Psoas muscle (tissue), 8 donors: Measurements from ENCODE around the gene SERAC1. TPM values are rescaled to one million over a fixed set of nuclear protein-coding genes. Genes with fewer than 3 reads are reported as not detected.

Experiments used
- ATAC-seq, 4 donors: fragments of 200-7000 bp; cut with Tn5 transposase; one replicate each; pipeline ENCODE4 v1.9.1; 2020; ENCODE audit warnings: moderate library complexity in 3 of 4, mild to moderate bottlenecking in 2 of 4
- DNase-seq, 2 donors: peaks; one replicate each; pipeline ENCODE4 v3.0.0-alpha.2; 2020
- H3K27ac ChIP-seq: fragments of 200-600 bp; one replicate; pipeline ENCODE4 v1.8.0; 2022
- H3K27me3 ChIP-seq, 3 donors: fragments of 200-600 bp in 1 of 3; one replicate each; pipeline versions ENCODE4 v1.6.1 to v1.8.0; 2013 to 2022; ENCODE audit warnings: low read length in 2 of 3, mild to moderate bottlenecking in 2 of 3, moderate library complexity in 1 of 3; ENCODE audit not compliant: insufficient read depth in 3 of 3
- H3K36me3 ChIP-seq, 2 donors: fragments of 200-600 bp in 1 of 2; one replicate each; pipeline versions ENCODE4 v1.6.1 to v1.8.0; 2013 to 2022; ENCODE audit warnings: low read depth in 1 of 2, mild to moderate bottlenecking in 1 of 2, moderate library complexity in 1 of 2; ENCODE audit not compliant: insufficient read depth in 1 of 2
- H3K4me1 ChIP-seq: fragments of 200-600 bp; one replicate; pipeline ENCODE4 v1.8.0; 2022
- H3K4me3 ChIP-seq: fragments of 200-600 bp; one replicate; pipeline ENCODE4 v1.8.0; 2022; ENCODE audit warnings: mild to moderate bottlenecking
- H3K9me3 ChIP-seq: fragments of 200-600 bp; one replicate; pipeline ENCODE4 v1.8.0; 2022
- WGBS, 3 donors: extraction: QIAGEN DNeasy Blood & Tissue Kit; methylation state at CpG; one replicate each; pipeline versions ENCODE4 v1.1.6 to v1.1.7; 2013; 5-methylcytosine and 5-hydroxymethylcytosine counted together
- intact Hi-C, 2 donors: fragments of 100-400 bp; cut with DNase I; formaldehyde crosslinking; loops; one replicate each; pipeline versions ENCODE4 v1.11.0 to v1.14.2; 2022
- polyA plus RNA-seq, 3 donors: library from polyadenylated mRNA; stranded (reverse); fragments of 200-250 nt; gene quantifications; one replicate each; pipeline ENCODE4 v1.2.3, GENCODE V29; 2013
- total RNA-seq, 4 donors: library from RNA; stranded (reverse); fragmentation: NEBNext Ultra II Directional in 2 of 4; extraction: Animal tissue kit (Norgen Biotek cat#: 25700) in 2 of 4; gene quantifications; one replicate each; pipeline versions ENCODE4 v1.2.1 to v1.2.4, GENCODE V29; 2021 to 2023
- TF ChIP-seq, protein P1 (sequence below): fragments of 200-600 bp; IDR thresholded peaks from one replicate; pipeline ENCODE4 v1.8.0; 2022; ENCODE audit warnings: antibody characterized with exemption
- donor health status: healthy with polysubstance abuse.
- donor health status: DM: no; HTN: no; CAD: no; lungs with moderate emphysema.
- donor health status: Bipolar disorder and iron deficiency.
- donor health status: healthy.
- donor health status: DM: yes; HTN: yes; CAD: no.
- donor health status: DM: no; HTN: no; CAD: no.
- donor health status: DM: no; HTN: no; CAD: no.
- donor health status: DM: yes; HTN: yes; CAD: no.

SERAC1 gene
- total and polyA plus RNA-seq, 7 donors, result 3.9 to 11.0 (median 6.5) TPM

GRCh38 chr6:158086504-158087223 is 81.4 kb downstream of the SERAC1 start:
- no peaks in the 10 kb centered on the region for H3K4me1 ChIP-seq
- ATAC-seq, result no peak
- H3K27me3 ChIP-seq, result no peaks in the 10 kb centered on the region
- H3K9me3 ChIP-seq, result no peaks in the 10 kb centered on the region
- no peak overlapping the region for H3K4me3 ChIP-seq
- no peak for DNase-seq
- H3K36me3 ChIP-seq, result peaks cover 4 to 46% of the 10 kb centered on the region in 2 donors
- intact Hi-C loops, result no loop called here
- TF ChIP-seq, protein P1, sequence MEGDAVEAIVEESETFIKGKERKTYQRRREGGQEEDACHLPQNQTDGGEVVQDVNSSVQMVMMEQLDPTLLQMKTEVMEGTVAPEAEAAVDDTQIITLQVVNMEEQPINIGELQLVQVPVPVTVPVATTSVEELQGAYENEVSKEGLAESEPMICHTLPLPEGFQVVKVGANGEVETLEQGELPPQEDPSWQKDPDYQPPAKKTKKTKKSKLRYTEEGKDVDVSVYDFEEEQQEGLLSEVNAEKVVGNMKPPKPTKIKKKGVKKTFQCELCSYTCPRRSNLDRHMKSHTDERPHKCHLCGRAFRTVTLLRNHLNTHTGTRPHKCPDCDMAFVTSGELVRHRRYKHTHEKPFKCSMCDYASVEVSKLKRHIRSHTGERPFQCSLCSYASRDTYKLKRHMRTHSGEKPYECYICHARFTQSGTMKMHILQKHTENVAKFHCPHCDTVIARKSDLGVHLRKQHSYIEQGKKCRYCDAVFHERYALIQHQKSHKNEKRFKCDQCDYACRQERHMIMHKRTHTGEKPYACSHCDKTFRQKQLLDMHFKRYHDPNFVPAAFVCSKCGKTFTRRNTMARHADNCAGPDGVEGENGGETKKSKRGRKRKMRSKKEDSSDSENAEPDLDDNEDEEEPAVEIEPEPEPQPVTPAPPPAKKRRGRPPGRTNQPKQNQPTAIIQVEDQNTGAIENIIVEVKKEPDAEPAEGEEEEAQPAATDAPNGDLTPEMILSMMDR, result no peak
- no peak overlapping the region for H3K27ac ChIP-seq
- WGBS, 3 donors, result 84 to 88% (median 85%) methylated on average over 32 of the region's 32 CpGs

DNA sequence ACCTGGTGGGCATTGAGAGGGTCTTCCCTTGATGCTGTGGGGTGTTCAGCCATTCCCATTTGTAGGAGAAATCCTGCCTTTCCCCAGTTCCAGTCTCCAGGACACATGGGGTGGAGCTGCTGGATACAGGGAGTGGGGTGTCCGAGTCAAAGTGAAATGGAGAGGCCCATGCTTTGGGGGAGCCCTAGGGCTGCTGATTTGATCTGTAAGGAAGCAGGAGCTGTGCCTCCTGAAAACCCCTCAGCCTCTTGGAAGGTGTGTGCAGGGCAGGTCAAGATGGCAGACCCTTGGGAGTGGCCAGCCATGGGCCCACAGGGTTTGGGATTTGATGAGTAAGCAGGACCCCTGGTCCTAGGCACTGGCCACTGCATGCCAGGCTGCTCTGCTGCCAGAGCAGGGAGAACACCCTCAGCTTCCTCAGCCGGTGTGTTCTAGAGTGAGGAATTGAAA is 82.0 kb downstream of the SERAC1 start:
- no peak for DNase-seq
- 87 to 98% (median 92%) methylated on average over 2 of the region's 2 CpGs for WGBS, 3 donors

DNA sequence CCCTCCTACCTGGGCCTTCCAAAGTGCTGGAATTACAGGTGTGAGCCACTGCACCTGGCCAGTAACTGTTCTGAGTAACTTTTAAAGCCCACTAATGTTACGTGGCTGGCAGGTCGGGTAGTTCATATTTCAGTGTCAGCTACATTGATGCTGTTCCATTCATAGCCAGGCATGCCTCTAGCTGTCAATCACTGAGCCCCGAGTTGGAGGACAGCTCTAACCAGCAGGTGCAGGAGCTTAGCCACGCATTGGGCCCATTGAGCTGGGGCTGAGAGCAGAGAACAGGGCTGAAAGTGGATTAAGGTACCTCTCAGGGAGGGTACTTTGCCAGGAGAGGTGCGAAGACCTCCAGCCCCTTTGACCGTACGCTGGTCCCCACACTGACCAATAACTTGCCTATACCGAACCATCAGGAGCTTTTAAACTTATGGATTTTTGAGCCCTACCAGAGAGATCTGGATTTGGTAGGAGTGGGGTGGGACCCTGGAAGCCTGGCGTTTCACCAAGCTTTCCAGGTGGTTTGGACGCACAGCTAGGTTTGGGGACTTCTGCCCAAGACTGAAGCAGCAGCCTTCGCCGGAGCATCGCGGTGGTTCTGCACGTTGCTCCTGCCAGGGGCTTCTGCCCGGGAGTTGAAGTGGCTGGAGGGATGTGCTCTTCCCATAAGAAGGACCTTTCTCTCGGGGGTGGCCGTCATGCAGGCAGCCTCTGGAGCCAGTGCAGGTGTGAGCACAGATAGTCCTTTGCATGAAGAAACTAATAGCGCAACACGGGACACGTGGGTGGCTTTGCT is 82.6 kb downstream of the SERAC1 start:
- Histone ChIP-seq H3K27ac (no peak overlapping the region), H3K4me3 (no peak overlapping the region), H3K9me3 (no peaks in the 10 kb centered on the region), H3K27me3 (no peaks in the 10 kb centered on the region), H3K4me1 (no peaks in the 10 kb centered on the region), H3K36me3 (peaks cover 4 to 57% of the 10 kb centered on the region in 2 donors)
- TF ChIP-seq, protein P1, result no peak
- DNase-seq (no peak), ATAC-seq (peak; percentile 38 to 72 (median 48))
- 78 to 80% (median 79%) methylated on average over 21 of the region's 21 CpGs for WGBS, 3 donors
- intact Hi-C loops, result no loop called here

More for the DNA sequence above, 82.0 kb downstream of the SERAC1 start:
- Histone ChIP-seq H3K27me3 (no peaks in the 10 kb centered on the region), H3K9me3 (no peaks in the 10 kb centered on the region), H3K27ac (no peak overlapping the region), H3K4me1 (no peaks in the 10 kb centered on the region), H3K4me3 (no peak overlapping the region), H3K36me3 (peaks cover 4 to 52% of the 10 kb centered on the region in 2 donors)
- TF ChIP-seq, protein P1, result no peak
- ATAC-seq, result no peak
- intact Hi-C loops, result no loop called here

DNA sequence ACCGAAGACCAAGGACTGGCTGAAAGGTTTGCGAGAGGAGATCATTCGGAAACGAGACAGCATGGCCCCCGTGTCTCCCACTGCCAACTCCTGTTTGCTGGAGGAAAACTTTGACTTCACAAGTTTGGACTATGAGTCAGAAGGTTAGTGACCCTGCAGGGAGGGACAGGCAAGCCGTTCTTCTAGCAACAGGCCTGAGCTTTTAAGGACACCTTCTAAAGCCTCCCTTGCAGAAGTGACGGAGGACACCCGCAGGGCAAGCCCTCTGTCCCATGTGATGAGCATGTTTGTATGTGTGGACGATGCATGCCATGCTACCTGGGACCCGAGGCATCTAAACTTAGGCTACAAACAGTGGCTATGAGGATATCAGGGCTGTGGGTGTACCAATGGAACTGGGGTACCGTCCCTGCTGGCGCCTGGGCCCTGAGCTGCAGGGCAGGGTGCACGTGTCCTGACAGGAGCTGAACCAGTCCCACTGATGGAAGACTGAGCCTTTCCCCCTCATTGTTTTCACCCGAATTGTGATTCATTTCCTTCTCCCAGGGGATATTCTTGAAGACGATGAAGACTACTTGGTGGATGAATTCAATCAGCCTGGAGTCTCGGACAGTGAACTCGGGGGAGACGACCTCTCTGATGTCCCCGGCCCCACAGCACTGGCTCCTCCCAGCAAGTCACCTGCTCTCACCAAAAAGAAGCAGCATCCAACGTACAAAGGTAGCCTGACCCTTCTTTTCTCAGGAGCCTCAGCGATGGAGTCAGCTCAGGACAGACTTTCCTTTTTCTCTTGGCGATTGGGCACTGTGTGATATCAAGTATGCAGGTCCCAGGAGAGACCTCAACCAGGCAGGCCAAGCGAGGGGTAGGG is 84.4 kb downstream of the SERAC1 start:
- peaks cover 4 to 62% of the 10 kb centered on the region in 2 donors for H3K36me3 ChIP-seq
- no peak for ATAC-seq

More for the DNA sequence above, 84.4 kb downstream of the SERAC1 start:
- no peak for DNase-seq
- Histone ChIP-seq H3K27ac (no peak overlapping the region), H3K4me1 (no peaks in the 10 kb centered on the region), H3K4me3 (no peak overlapping the region), H3K9me3 (no peaks in the 10 kb centered on the region), H3K27me3 (no peaks in the 10 kb centered on the region)
- WGBS, 3 donors, result 85 to 93% (median 88%) methylated on average over 22 to 23 of the region's 23 CpGs
- intact Hi-C loops, result no loop called here
- TF ChIP-seq, protein P1, result no peak
